NCI-H146 treated with DMSO at 0.1 percent for 48 hours (cell line): ENCODE results near the gene BCL2L14.
"Not testable (repeated sequence)": the region's sequence is repeated elsewhere in the genome, so short reads cannot be mapped to it uniquely, and the experiment has no call there.

Experiments used
- DNase-seq: peaks from one replicate; lab custom pipeline; 2025; ENCODE audit not compliant: unreplicated experiment; lab: John Stamatoyannopoulos, UW

Gene BCL2L14

DNA sequence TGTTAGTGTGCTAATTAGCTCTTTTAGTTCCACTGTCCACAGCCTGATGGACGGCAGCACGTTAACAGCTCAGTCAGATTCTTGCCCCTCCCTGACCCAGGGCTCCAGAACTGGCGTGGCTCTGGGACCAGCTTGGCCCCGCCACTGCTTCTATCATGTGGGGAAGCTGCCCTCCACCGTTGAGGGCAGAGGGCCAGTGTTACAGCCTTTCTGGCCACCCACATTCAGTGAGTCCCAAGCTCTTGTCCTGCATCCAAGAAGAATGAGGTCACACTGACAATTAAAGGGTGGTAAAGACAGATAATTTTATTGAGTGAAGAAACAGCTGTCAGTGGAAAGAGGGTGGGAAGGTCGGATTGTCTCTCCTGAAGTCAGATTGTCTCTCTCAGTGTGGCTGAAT is 36.9 kb downstream of the BCL2L14 start:
- DNase-seq: no peak

DNA sequence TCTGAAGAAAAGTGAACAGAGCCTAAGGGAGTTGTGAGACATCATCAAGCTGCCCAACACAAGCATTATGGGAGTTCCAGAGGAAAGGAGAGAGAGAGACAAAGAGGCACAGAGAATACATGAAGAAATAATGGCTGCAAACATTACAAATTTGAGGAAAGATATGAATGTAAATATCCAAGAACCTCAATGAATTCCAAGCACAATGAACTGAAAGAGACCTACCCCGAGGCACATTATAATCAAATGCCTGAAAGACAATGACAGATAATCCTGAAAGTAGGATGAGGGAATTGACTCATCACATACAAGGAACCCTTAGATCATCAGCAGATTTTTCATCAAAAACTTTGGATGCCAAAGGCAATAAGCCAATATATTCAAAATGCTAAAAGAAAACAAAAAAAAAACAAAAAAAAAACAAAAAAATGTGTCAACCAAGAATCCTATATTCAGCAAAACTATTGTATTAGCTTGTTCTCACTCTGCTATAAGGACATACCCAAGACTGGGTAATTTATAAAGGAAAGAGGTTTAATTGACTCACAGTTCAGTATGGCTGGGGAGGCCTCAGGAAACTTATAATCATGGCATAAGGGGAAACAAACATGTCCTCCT is 37.8 kb downstream of the BCL2L14 start:
- DNase-seq: no peak

- DNase-seq: not testable (repeated sequence)
Measured at GRCh38 chr12:12110923-12111555, 40.3 kb downstream of the BCL2L14 start.

DNA sequence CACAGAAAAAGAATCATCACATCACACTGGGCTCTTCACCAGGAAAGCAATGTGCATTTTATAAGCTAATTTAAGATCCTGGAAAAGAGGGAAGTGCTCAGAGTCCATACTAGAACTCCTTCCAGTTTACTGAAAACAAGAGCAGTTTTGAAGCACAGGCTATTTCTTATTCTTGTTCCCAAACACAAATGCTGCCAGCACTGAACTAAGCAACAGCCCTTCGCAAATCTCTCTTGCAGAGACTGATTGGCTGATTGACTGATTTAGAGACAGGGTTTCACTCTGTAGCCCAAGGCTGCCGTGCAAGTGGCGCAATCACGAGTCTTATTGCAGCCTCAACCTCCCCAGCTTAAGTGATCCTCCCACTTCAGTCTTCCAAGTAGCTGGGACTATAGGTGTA is 44.8 kb downstream of the BCL2L14 start:
- DNase-seq: no peak

GRCh38 chr12:12116677-12117076 is 45.9 kb downstream of the BCL2L14 start:
- no peak for DNase-seq

- DNase-seq: no peak
Measured at GRCh38 chr12:12121061-12121460, 50.3 kb downstream of the BCL2L14 start.

DNA sequence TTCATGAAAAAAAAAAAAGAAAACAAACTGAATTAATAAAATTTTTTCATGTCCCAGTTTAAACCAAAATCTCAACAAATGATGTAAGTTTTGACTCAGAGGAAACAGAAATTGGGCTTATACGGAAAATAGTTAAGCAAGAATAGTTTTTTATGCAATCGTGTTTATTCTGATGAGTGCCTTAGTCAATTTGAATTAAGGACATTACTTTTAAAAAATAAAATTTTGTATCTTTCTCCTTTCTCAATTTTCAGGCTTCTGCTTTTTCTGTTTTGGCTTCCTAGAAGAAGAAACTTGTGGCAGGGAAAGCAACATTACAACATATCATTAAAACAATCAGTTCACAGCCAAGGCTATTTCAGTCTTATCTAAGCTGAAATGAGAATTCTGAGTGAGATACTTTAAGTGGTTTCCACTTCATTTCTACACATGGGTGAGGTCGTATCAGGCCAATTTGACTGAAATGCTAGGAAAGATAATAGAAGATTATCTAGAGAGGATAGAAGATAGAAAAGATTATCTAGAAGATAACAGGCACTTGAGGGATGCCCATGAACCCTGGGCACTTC is 52.4 kb downstream of the BCL2L14 start:
- no peak for DNase-seq

DNA sequence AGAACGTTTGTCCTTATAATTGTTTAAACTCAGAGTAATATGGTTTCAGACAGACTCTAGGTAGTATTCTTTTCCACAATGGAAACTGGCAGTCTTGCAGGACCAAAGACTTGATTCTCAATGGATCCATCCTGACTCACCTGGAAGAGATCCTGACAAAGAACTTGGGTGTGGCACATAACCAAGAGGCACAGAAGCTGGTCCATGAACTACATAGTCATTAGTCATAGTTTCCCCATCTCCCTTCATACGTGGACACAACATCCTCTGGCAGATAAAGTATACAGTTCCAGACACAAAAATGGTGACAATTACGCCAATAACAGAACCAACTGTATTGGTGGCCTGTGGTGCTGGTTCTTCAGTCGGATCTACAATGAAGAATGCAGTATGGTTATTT is 55.8 kb downstream of the BCL2L14 start:
- no peak for DNase-seq

DNA sequence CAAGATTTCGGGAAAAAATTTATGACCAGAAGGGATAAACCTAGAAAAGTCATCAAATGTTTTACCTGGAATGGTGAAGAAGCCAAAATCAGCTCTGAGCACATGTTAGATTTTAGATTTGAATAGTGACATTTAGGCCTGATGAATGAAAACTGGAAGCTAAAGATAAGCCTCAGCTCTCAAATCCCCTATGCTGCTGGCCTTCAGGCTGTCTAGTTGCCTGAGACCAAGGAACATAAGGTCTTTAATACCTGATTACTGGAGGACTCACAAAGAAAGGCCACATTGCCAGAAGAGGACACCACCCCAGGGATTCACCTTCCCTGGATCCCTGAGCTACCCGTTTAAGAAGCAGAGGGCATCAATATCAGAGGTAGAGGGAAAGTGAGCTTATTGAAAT is 56.6 kb downstream of the BCL2L14 start:
- DNase-seq: no peak

DNA sequence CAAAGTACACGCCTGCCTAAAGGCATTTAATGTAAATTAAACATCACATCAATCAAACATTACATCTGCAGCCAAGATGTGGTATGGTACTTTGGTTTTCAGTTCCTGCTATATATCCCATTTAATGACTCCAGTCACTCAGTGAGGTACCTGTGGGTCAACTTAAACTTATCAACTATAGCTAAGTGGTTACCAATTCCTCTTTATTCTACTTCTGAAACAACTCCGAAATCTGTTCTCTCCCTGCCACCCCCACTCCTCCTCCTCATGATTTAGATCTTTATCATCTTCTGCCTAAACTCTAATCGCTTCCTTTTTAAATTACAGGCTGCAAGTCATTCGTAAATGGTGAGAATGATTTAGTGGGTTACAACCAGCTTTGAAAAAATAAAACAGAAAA is 57.9 kb downstream of the BCL2L14 start:
- no peak for DNase-seq

- DNase-seq: no peak
Measured at GRCh38 chr12:12133259-12133658, 62.5 kb downstream of the BCL2L14 start.

DNA sequence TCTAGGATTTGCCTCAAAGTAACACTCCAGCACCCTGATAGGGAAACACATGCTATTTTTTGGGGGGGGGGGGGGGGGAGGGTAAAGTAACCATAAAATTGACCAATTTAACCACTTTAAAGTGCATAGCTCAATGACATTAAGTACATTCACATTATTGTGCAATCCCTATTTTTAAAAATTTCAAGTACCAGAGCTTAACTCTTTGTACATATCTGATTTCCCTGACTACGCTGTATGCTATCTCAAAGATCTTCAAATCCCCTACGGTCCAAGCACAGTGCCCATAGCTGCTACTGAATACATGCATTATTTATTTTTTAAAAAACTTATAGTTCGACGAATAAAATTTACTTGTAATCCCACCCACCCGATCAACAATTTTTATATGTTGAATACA is 63.0 kb downstream of the BCL2L14 start:
- no peak for DNase-seq

DNA sequence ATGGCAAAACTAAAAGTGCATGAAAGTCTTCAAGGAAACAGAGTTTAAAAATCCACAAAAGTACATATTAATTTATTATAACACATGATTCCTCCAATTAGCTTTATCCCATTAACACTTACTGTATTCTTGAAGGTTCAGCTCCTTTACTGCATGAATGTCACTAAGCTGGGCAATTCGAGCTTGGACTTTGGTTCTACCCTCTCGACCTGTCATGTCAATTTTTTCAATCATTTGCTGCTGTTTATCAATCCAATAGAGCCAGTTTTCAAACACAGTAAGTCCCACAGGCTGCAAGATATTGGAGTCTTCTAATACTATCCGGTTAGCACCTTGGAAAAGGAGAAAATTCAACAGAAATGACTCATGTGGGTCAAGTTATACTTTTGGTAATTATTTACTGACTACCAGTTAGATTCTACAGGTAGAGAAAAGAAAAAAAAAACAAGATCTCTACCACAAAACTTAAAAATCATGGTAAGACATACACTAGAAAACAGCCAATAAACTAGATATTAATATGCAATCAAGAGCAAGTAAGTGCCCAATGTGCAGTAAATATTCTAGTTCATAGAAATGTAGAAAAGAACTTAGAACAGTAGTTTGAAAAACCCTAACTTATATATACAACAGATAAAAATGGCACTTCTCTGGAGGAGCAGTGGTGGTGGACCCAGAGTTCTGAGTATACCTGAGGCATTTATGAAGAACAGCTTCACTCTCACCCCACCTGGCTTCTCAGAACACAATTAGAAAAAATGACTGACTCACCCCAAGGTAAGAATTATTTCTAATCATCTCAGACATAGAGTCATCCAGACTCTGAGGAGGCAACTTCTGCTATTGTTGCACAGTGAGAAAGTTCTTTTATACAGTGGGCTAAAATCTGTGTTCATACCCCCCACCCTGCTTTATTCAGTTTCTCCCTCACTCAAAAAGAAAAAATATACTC is 67.7 kb downstream of the BCL2L14 start:
- DNase-seq: no peak

GRCh38 chr12:12141000-12141399 is 70.3 kb downstream of the BCL2L14 start:
- DNase-seq: no peak

DNA sequence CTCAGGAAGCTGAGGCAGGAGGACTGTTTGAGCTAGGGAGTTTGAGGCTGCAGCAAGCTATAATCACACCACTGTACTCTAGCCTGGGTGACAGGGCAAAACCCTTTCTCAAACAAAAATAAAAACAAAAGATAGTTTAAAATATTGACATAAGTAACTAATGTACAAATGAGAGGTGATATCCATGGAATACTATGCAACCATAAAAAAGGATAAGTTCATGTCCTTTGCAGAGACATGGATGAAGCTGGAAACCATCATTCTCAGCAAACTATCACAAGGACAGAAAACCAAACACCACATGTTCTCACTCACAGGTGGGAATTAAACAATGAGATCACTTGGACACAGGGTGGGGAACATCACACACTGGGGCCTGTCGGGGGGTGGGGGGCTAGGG is 73.8 kb downstream of the BCL2L14 start:
- not testable (repeated sequence) for DNase-seq

DNA sequence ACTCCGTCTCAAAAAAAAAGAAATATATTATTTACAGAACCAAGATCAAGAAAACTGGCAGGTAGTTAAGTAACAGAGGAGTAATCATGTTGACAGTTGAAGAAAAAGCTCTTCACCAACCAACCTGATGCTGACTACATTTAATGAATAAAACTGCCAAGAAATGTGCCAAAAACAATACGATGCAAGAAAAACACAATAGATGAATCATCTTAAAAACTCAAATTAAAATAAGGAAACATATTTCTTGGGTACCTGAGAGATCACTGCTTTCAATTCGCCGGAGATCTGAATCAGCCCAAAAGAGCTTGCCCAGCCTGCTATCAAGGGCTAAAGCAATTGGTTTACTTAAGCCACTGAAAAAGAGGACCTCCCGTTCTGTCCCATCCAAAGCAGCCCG is 76.4 kb downstream of the BCL2L14 start:
- DNase-seq: no peak
